Mucosa of descending colon (tissue), 3 donors: ENCODE measurements around the gene NAA38. TPM values are rescaled to one million over a fixed set of nuclear protein-coding genes. Genes with fewer than 3 reads are reported as not detected.

ENCODE experiments used
- ATAC-seq: fragments of 200-7000 bp; cut with Tn5 transposase; one replicate; pipeline ENCODE4 v1.9.1; 2020; ENCODE audit warnings: mild to moderate bottlenecking, moderate library complexity
- DNase-seq, 3 donors: peaks; one replicate each; pipeline ENCODE4 v3.0.0-alpha.2; 2020
- H3K36me3 ChIP-seq: fragments of 200-600 bp; one replicate; pipeline ENCODE4 v1.8.0; 2021; ENCODE audit warnings: low read depth, mild to moderate bottlenecking
- H3K4me1 ChIP-seq: fragments of 200-600 bp; one replicate; pipeline ENCODE4 v1.8.0; 2021; ENCODE audit warnings: low read depth, mild to moderate bottlenecking
- H3K4me3 ChIP-seq: fragments of 200-600 bp; one replicate; pipeline ENCODE4 v1.8.0; 2021; ENCODE audit warnings: mild to moderate bottlenecking
- H3K9me3 ChIP-seq: fragments of 200-600 bp; one replicate; pipeline ENCODE4 v1.8.0; 2021; ENCODE audit warnings: mild to moderate bottlenecking
- CTCF ChIP-seq: fragments of 200-600 bp; IDR thresholded peaks from one replicate; pipeline ENCODE4 v1.8.0; 2022; ENCODE audit warnings: antibody characterized with exemption, mild to moderate bottlenecking
- intact Hi-C, 2 donors: fragments of 100-400 bp; cut with DNase I in 1 of 2; cut with micrococcal nuclease in 1 of 2; formaldehyde crosslinking; loops; one replicate each; pipeline versions ENCODE4 v1.11.0 to v1.11.1; 2022; cut with DNase I, micrococcal nuclease
- long read RNA-seq, 2 donors: library from polyadenylated mRNA; unstranded; transcript quantifications; one replicate each; pipeline ENCODE4 v2.0.0, GENCODE V29; 2019 to 2021
- total RNA-seq, 3 donors: library from RNA; stranded (reverse); fragmentation: NEBNext Ultra II Directional in 2 of 3; extraction: Animal tissue kit (Norgen Biotek cat#: 25700) in 2 of 3; gene quantifications; one replicate each; pipeline versions ENCODE4 v1.2.1 to v1.2.4, GENCODE V29; 2021 to 2023
- donor health status: DM: no; HTN: no; CAD: no; lungs with moderate emphysema.
- donor health status: DM: no; HTN: no; CAD: no.
- donor health status: DM: no; HTN: yes; CAD: no.

The NAA38 gene
- 10 to 100 TPM; 51.2 to 73.5 (median 58.2) TPM for total RNA-seq
- long read RNA-seq, donor 1, transcript NAA38-201 (2 exons, 999 nt): major isoform, 20 of 37 reads
- long read RNA-seq, donor 1, transcript NAA38-205 (3 exons, 852 nt): minor isoform, 9 of 37 reads
- long read RNA-seq, donor 1, transcript NAA38-206 (2 exons, 424 nt): minor isoform, 6 of 37 reads
- long read RNA-seq, donor 1, partial matches to known transcripts: 0 of 37 reads
- long read RNA-seq, donor 1, other reads (novel, unspliced or antisense): 2 of 37 reads
- long read RNA-seq, donor 2, transcript NAA38-205 (3 exons, 852 nt): major isoform, 20 of 52 reads
- long read RNA-seq, donor 2, transcript NAA38-201 (2 exons, 999 nt): minor isoform, 18 of 52 reads
- long read RNA-seq, donor 2, partial matches to known transcripts: 0 of 52 reads
- long read RNA-seq, donor 2, other reads (novel, unspliced or antisense): 6 of 52 reads

- DNase-seq: peak; percentile 95 to 98 (median 98)
- intact Hi-C loops: no loop called here
- no peaks in the 10 kb centered on the region for H3K9me3 ChIP-seq
- peak; percentile 28 for TF ChIP-seq CTCF
- ATAC-seq: peak; percentile 86
- peaks cover 15% of the 10 kb centered on the region for H3K36me3 ChIP-seq
- peak within 1 kb of the TSS; percentile 42 for H3K4me3 ChIP-seq
- peaks cover 35% of the 10 kb centered on the region for H3K4me1 ChIP-seq
These were observed at the start of gene NAA38 for GRCh38 chr17:7856811-7857712. Gene NAA38, minus strand, starts transcription at chr17:7857559. Its CDS starts 96 bp downstream, at chr17:7857463.

GRCh38 chr17:7903154-7904103, 46.1 kb upstream of the NAA38 start:
- intact Hi-C loops: loop anchor here in 1 of 2 donors (10.0 kb wide), 1 partner anchor 81 kb away; no protein-coding TSS in a partner anchor
- no peak for TF ChIP-seq CTCF
- DNase-seq (no peak), ATAC-seq (no peak)
- no peak overlapping the region for H3K4me3 ChIP-seq
- no peaks in the 10 kb centered on the region for H3K36me3 ChIP-seq
- no peaks in the 10 kb centered on the region for H3K9me3 ChIP-seq
- no peaks in the 10 kb centered on the region for H3K4me1 ChIP-seq

GRCh38 chr17:7897773-7898172, 40.4 kb upstream of the NAA38 start:
- Histone ChIP-seq H3K36me3 (peaks cover 3% of the 10 kb centered on the region), H3K4me3 (no peak overlapping the region), H3K9me3 (no peaks in the 10 kb centered on the region), H3K4me1 (no peaks in the 10 kb centered on the region)
- intact Hi-C loops: loop anchor here in 1 of 2 donors (5.0 kb wide), 1 partner anchor 35 kb away; no protein-coding TSS in a partner anchor
- TF ChIP-seq CTCF: no peak
- peak; percentile 85 for ATAC-seq
- peak in 1 of 3 donors; percentile 51 for DNase-seq

- DNase-seq: no peak
- H3K36me3 ChIP-seq: peaks cover 3% of the 10 kb centered on the region
These were observed 39.7 kb upstream of the NAA38 start for GRCh38 chr17:7897090-7897489.

More at GRCh38 chr17:7897090-7897489, 39.7 kb upstream of the NAA38 start:
- H3K9me3 ChIP-seq: no peaks in the 10 kb centered on the region
- no peak for ATAC-seq
- H3K4me1 ChIP-seq: no peaks in the 10 kb centered on the region
- no peak overlapping the region for H3K4me3 ChIP-seq
- intact Hi-C loops: loop anchor here in 1 of 2 donors (5.0 kb wide), 1 partner anchor 35 kb away; no protein-coding TSS in a partner anchor
- no peak for TF ChIP-seq CTCF
